Naive thymus-derived CD8-positive, alpha-beta T cell (primary cell): ENCODE data around the gene CENPP. TPM values are rescaled to one million over a fixed set of nuclear protein-coding genes. Genes with fewer than 3 reads are reported as not detected.

Source experiments
- ATAC-seq, 2 donors: fragments of 150-1000 bp; cut with Tn5 transposase in 1 of 2; sonication (Bioruptor Pico), chemical (Tn5 transposase) in 1 of 2; 1 replicate in 1 of 2; 2 replicates in 1 of 2; pipeline ENCODE4 v1.10.0; 2021; ENCODE audit warnings: mild to moderate bottlenecking in 2 of 2, moderate library complexity in 2 of 2
- POLR2A ChIA-PET: fragments of 350-600 bp; sonication (Branson Sonifier 250); formaldehyde crosslinking; loops from one replicate; lab custom pipeline; 2021; ENCODE audit warnings: antibody characterized with exemption; lab: Charles Lee
- DNase-seq, 10 donors: peaks; one replicate each; pipeline versions ENCODE4 v3.0.0 to v3.0.0-alpha.2; 2020 to 2022
- H3K27ac Mint-ChIP-seq, 10 donors: one replicate each; pipeline ENCODE4 v1.8.0; 2020 to 2022; ENCODE audit warnings: mild to moderate bottlenecking in 10 of 10, mixed read lengths in 10 of 10, moderate library complexity in 4 of 10, inconsistent platforms in 1 of 10
- H3K27me3 Mint-ChIP-seq, 5 donors: one replicate each; pipeline ENCODE4 v1.8.0; 2021 to 2022; ENCODE audit warnings: mixed read lengths in 5 of 5
- H3K36me3 Mint-ChIP-seq, 3 donors: one replicate each; pipeline ENCODE4 v1.8.0; 2020 to 2022; ENCODE audit warnings: mixed read lengths in 3 of 3, mild to moderate bottlenecking in 2 of 3, inconsistent platforms in 1 of 3
- H3K4me1 Mint-ChIP-seq, 4 donors: one replicate each; pipeline ENCODE4 v1.8.0; 2021 to 2022; ENCODE audit warnings: mixed read lengths in 4 of 4
- H3K4me3 Mint-ChIP-seq, 10 donors: one replicate each; pipeline ENCODE4 v1.8.0; 2020 to 2022; ENCODE audit warnings: mild to moderate bottlenecking in 10 of 10, mixed read lengths in 10 of 10, moderate library complexity in 6 of 10, inconsistent platforms in 1 of 10
- H3K9me3 Mint-ChIP-seq, 9 donors: one replicate each; pipeline ENCODE4 v1.8.0; 2020 to 2022; ENCODE audit warnings: mixed read lengths in 9 of 9, mild to moderate bottlenecking in 3 of 9, inconsistent platforms in 1 of 9, moderate library complexity in 1 of 9
- polyA plus RNA-seq, 3 donors: library from polyadenylated mRNA; unstranded; fragments of 300-500 nt; fragmentation: Illumina TruSeq; gene quantifications; one replicate each; pipeline ENCODE4 v1.2.3, GENCODE V29; 2021
- total RNA-seq, 8 experiments: library from RNA in 2 of 8; stranded (reverse) in 2 of 8; gene quantifications; one replicate each; pipeline ENCODE4 v1.2.3 and lab custom pipeline; 2021 to 2026

Gene CENPP
- total and polyA plus RNA-seq, 5 experiments from 2014 or later: 2.4 to 5.2 (median 4.4) TPM

GRCh38 chr9:92492781-92493401 lies 167.1 kb downstream of the CENPP start:
- H3K36me3 Mint-ChIP-seq: peaks cover 0 to 3% (median 0%) of the 10 kb centered on the region in 3 donors
- H3K4me3 Mint-ChIP-seq: no peak overlapping the region
- no peaks in the 10 kb centered on the region for H3K27me3 Mint-ChIP-seq
- H3K9me3 Mint-ChIP-seq: no peaks in the 10 kb centered on the region
- no peaks in the 10 kb centered on the region for H3K4me1 Mint-ChIP-seq
- DNase-seq: no peak
- POLR2A ChIA-PET: no interaction called here
- ATAC-seq: no peak
- H3K27ac Mint-ChIP-seq: no peak overlapping the region

DNA sequence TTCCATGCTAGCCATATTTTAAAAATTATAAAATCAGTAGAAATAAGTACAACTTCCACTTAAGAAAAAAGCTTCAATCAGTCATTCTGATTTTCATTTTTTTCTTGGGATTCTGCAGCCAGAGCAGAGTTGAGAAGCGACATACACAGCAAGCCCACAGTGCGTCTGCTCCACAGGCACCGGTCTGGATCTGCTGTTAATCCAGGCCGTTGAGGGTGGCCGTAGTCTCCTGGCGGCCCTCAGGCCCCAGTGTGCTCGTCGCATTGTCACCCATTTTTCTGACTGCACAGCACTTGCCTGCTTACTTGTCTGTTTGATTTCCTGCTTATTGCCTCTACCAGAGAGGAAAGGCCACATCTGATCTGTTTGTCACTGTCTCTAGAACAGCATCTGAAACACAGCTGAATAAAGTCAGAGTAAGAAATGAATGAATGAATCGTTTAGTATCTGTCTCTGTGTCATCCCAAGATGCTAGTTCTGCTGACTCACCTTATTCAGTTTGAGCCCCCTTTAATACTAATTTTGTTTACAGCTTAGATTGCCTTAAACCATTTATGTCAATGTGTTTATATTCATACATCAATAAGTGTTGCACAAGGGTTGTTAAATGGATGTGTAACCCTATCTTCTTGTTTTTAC lies 168.1 kb downstream of the CENPP start:
- Mint-ChIP-seq H3K4me3 (no peak overlapping the region), H3K27ac (no peak overlapping the region), H3K9me3 (no peaks in the 10 kb centered on the region), H3K36me3 (peaks cover 0 to 3% (median 0%) of the 10 kb centered on the region in 3 donors), H3K4me1 (no peaks in the 10 kb centered on the region), H3K27me3 (no peaks in the 10 kb centered on the region)
- no peak for DNase-seq
- POLR2A ChIA-PET: no interaction called here
- no peak for ATAC-seq

GRCh38 chr9:92494856-92495255 lies 169.1 kb downstream of the CENPP start:
- DNase-seq: no peak
- H3K36me3 Mint-ChIP-seq: peaks cover 0 to 3% (median 0%) of the 10 kb centered on the region in 3 donors
- POLR2A ChIA-PET: no interaction called here

GRCh38 chr9:92496396-92497176 lies 170.8 kb downstream of the CENPP start:
- no peak overlapping the region for H3K4me3 Mint-ChIP-seq
- DNase-seq (no peak), ATAC-seq (no peak)
- no peaks in the 10 kb centered on the region for H3K27me3 Mint-ChIP-seq
- no peaks in the 10 kb centered on the region for H3K9me3 Mint-ChIP-seq
- H3K27ac Mint-ChIP-seq: no peak overlapping the region
- POLR2A ChIA-PET: no interaction called here
- H3K36me3 Mint-ChIP-seq: peaks cover 0 to 2% (median 0%) of the 10 kb centered on the region in 3 donors
- no peaks in the 10 kb centered on the region for H3K4me1 Mint-ChIP-seq

More at GRCh38 chr9:92494856-92495255, 169.1 kb downstream of the CENPP start:
- H3K4me1 Mint-ChIP-seq: no peaks in the 10 kb centered on the region
- H3K27me3 Mint-ChIP-seq: no peaks in the 10 kb centered on the region
- H3K9me3 Mint-ChIP-seq: no peaks in the 10 kb centered on the region
- H3K27ac Mint-ChIP-seq: no peak overlapping the region
- ATAC-seq: no peak
- H3K4me3 Mint-ChIP-seq: no peak overlapping the region

GRCh38 chr9:92499701-92500100 lies 173.9 kb downstream of the CENPP start:
- Mint-ChIP-seq H3K4me3 (no peak overlapping the region), H3K9me3 (no peaks in the 10 kb centered on the region), H3K36me3 (peaks cover 0 to 2% (median 0%) of the 10 kb centered on the region in 3 donors), H3K4me1 (no peaks in the 10 kb centered on the region), H3K27me3 (no peaks in the 10 kb centered on the region), H3K27ac (no peak overlapping the region)
- DNase-seq (no peak), ATAC-seq (no peak)
- POLR2A ChIA-PET: no interaction called here

GRCh38 chr9:92500725-92501124 lies 175.0 kb downstream of the CENPP start:
- Mint-ChIP-seq H3K27ac (peak overlapping the region in 1 of 10 donors; percentile 14), H3K4me1 (no peaks in the 10 kb centered on the region), H3K27me3 (no peaks in the 10 kb centered on the region), H3K9me3 (no peaks in the 10 kb centered on the region), H3K36me3 (peaks cover 0 to 2% (median 0%) of the 10 kb centered on the region in 3 donors), H3K4me3 (no peak overlapping the region)
- DNase-seq (no peak), ATAC-seq (no peak)
- POLR2A ChIA-PET: no interaction called here

DNA sequence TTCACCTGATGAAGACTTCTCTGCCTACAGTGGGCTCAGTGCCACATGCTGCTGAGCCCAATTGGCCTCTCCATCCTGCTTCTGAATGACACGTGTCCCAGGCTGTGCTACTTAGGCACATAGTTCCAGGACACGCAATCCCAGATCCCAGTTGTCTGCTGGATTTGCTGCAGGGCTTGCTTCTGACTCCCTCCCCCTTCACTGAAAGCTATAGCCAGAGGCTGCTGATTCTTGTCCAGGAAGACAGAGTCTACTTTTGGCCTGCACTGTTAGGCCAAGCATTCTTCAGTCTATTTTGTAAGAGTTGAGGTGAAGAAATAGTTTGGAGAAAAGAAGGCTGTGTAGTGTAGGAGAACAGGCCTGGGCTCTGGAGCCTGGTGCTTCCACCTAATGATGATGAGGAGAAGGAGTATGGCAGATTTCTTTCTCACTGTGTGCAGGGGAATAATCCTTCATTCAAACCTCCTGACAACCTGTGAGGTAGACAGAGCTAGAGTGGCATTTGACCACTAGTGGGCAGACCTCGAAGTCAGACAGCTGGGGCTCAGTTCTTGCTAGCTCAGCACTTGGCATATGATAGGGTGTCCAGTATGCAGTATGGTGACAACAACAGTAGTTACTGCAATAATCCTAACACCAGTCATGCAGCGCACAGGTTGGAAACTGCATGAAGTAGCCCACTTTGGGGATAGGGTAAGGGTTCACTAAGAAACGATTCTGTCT lies 176.1 kb downstream of the CENPP start:
- Mint-ChIP-seq H3K9me3 (no peaks in the 10 kb centered on the region), H3K27me3 (no peaks in the 10 kb centered on the region), H3K4me1 (peaks cover 0 to 3% (median under 1%) of the 10 kb centered on the region in 4 donors), H3K4me3 (no peak overlapping the region), H3K27ac (no peak overlapping the region), H3K36me3 (peaks cover 0 to 2% (median 0%) of the 10 kb centered on the region in 3 donors)
- DNase-seq (no peak), ATAC-seq (no peak)
- POLR2A ChIA-PET: no interaction called here

GRCh38 chr9:92503156-92503555 lies 177.4 kb downstream of the CENPP start:
- DNase-seq: no peak
- Mint-ChIP-seq H3K36me3 (no peaks in the 10 kb centered on the region), H3K27ac (no peak overlapping the region), H3K4me3 (no peak overlapping the region), H3K27me3 (no peaks in the 10 kb centered on the region), H3K4me1 (peaks cover 0 to 3% (median 1%) of the 10 kb centered on the region in 4 donors), H3K9me3 (no peaks in the 10 kb centered on the region)
- no peak for ATAC-seq
- POLR2A ChIA-PET: no interaction called here

- no peak overlapping the region for H3K27ac Mint-ChIP-seq
- DNase-seq: no peak
- POLR2A ChIA-PET: no interaction called here
- H3K27me3 Mint-ChIP-seq: no peaks in the 10 kb centered on the region
- peaks cover 0 to 3% (median 1%) of the 10 kb centered on the region in 4 donors for H3K4me1 Mint-ChIP-seq
- no peak for ATAC-seq
- no peaks in the 10 kb centered on the region for H3K36me3 Mint-ChIP-seq
- H3K4me3 Mint-ChIP-seq: no peak overlapping the region
- no peaks in the 10 kb centered on the region for H3K9me3 Mint-ChIP-seq
These were observed 179.1 kb downstream of the CENPP start for GRCh38 chr9:92504881-92505280.

- DNase-seq: no peak
- peaks cover 0 to 3% (median 1%) of the 10 kb centered on the region in 4 donors for H3K4me1 Mint-ChIP-seq
- no peaks in the 10 kb centered on the region for H3K36me3 Mint-ChIP-seq
- H3K27me3 Mint-ChIP-seq: no peaks in the 10 kb centered on the region
- ATAC-seq: no peak
- peak overlapping the region in 1 of 10 donors; percentile 59 for H3K27ac Mint-ChIP-seq
- POLR2A ChIA-PET: no interaction called here
- no peak overlapping the region for H3K4me3 Mint-ChIP-seq
- no peaks in the 10 kb centered on the region for H3K9me3 Mint-ChIP-seq
These were observed 180.6 kb downstream of the CENPP start for GRCh38 chr9:92506184-92506857.

DNA sequence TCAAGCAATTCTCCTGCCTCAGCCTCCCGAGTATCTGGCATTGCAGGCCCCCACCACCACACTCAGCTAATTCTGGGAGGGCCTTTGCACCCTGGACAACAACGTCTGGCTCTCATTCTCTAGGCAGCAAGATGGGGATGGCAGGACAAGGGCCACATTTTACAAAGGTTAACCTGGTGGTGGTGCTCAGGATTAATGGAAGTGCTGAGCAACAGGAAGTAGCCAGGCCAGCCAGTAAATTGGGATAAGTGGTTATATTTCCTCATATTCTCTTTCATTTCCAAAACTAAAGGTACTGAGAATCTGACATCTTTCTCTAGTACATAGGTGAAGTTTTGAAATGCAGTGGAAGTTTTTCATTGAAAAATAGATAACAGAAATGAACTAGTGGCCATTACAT lies 181.3 kb downstream of the CENPP start:
- no peak for DNase-seq
- Mint-ChIP-seq H3K4me1 (peaks cover 0 to 5% (median 1%) of the 10 kb centered on the region in 4 donors), H3K36me3 (no peaks in the 10 kb centered on the region), H3K4me3 (no peak overlapping the region), H3K27me3 (no peaks in the 10 kb centered on the region), H3K27ac (peak overlapping the region in 2 of 10 donors; percentile 35 to 47), H3K9me3 (no peaks in the 10 kb centered on the region)
- no peak for ATAC-seq
- POLR2A ChIA-PET: no interaction called here

DNA sequence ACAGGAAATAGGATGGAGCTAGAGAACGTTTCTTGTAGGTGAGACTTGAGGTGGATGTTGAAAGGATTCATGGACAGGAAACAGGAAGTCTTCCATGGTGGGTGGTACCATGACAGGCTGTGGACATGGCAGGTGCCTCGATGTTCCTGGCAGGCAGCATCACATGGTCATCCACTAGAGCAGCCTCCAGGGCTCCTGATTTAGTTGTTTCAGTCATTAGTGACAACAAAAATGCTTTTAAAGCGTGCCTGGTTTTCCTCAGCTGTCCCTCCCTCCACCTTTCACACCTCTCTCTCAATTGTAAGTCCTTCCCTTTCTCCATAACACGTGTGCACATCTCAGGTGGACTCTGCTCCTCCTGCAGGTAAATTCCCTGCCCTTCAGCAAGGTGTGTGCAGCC lies 181.7 kb downstream of the CENPP start:
- peaks cover 0 to 5% (median 1%) of the 10 kb centered on the region in 4 donors for H3K4me1 Mint-ChIP-seq
- no peaks in the 10 kb centered on the region for H3K36me3 Mint-ChIP-seq
- H3K27ac Mint-ChIP-seq: peak overlapping the region in 1 of 10 donors; percentile 47
- H3K27me3 Mint-ChIP-seq: no peaks in the 10 kb centered on the region
- POLR2A ChIA-PET: no interaction called here
- H3K9me3 Mint-ChIP-seq: no peaks in the 10 kb centered on the region
- DNase-seq: no peak
- H3K4me3 Mint-ChIP-seq: no peak overlapping the region
- no peak for ATAC-seq
